Measurements from ENCODE around the gene PLPP3.

- TF ChIP-seq MAX (IDR thresholded peaks at IDR 0.05; ENCODE audit: low read depth) (no peak), EP300 (IDR thresholded peaks at IDR 0.05; ENCODE audit: borderline replicate concordance in 1 of 2, low read depth in 1 of 2, low read length in 1 of 2) (no peak), CTCF (IDR thresholded peaks at IDR 0.05) (no peak), RAD21 (IDR thresholded peaks at IDR 0.05; ENCODE audit: low read length) (no peak), RCOR1 (IDR thresholded peaks at IDR 0.05; ENCODE audit: low read length) (no peak)
These were observed 11.2 kb upstream of the PLPP3 start for GRCh38 chr1:56590520-56591011.

All from SK-N-SH (cell line).